HG03432 (cell line): ENCODE results near the gene ACP4.

ENCODE experiments used
- ATAC-seq: cut with Tn5 transposase; IDR thresholded peaks from one replicate; pipeline ENCODE4 v1.9.1; 2021; ENCODE audit warnings: mild to moderate bottlenecking, moderate library complexity; ENCODE audit not compliant: unreplicated experiment

The ACP4 gene

GRCh38 chr19:50839712-50840655, 49.8 kb downstream of the ACP4 start:
- ATAC-seq = no peak

- ATAC-seq = no peak
Observed at GRCh38 chr19:50842130-50842529, 51.9 kb downstream of the ACP4 start.

- ATAC-seq = no peak
Observed at GRCh38 chr19:50843205-50843604, 53.0 kb downstream of the ACP4 start.

GRCh38 chr19:50843701-50844221, 53.5 kb downstream of the ACP4 start:
- ATAC-seq = no peak

GRCh38 chr19:50844296-50844935, 54.2 kb downstream of the ACP4 start:
- no peak for ATAC-seq
